PC-9 (cell line): Measurements from ENCODE around the gene GLP1R.

Experiments used
- EZH2 ChIP-seq: fragments of 200-600 bp; sonication (generic); IDR thresholded peaks from 2 replicates; pipeline ENCODE4 v1.8.0; 2017; ENCODE audit warnings: antibody characterized with exemption, low read depth
- TF ChIP-seq, protein P1 (sequence below): fragments of 200-600 bp; sonication (generic); conservative IDR thresholded peaks from 2 replicates; pipeline ENCODE4 v1.6.1; 2017; ENCODE audit warnings: mixed run types, antibody characterized with exemption, mild to moderate bottlenecking, moderate library complexity

DNA sequence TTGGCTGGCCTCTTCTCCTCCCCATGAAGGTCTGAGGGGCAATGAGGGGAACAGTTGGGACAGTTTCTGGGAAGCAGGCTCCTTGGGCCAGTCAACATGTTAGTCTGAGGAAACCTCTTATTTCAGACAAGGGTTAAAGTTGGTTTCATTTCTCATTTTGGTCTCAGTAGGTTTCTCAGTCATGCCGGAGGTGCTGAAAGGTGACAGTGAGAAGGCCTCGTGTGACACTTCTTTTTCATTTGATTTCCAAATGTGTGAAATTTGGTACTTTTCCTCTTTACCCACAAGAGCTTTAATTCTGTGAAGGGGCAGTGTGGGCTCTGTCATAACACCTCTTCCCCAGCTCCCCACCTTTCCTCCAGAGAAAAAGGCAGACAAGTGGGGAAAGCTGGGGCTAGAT is 7.5 kb upstream of the GLP1R start:
- TF ChIP-seq, protein P1, sequence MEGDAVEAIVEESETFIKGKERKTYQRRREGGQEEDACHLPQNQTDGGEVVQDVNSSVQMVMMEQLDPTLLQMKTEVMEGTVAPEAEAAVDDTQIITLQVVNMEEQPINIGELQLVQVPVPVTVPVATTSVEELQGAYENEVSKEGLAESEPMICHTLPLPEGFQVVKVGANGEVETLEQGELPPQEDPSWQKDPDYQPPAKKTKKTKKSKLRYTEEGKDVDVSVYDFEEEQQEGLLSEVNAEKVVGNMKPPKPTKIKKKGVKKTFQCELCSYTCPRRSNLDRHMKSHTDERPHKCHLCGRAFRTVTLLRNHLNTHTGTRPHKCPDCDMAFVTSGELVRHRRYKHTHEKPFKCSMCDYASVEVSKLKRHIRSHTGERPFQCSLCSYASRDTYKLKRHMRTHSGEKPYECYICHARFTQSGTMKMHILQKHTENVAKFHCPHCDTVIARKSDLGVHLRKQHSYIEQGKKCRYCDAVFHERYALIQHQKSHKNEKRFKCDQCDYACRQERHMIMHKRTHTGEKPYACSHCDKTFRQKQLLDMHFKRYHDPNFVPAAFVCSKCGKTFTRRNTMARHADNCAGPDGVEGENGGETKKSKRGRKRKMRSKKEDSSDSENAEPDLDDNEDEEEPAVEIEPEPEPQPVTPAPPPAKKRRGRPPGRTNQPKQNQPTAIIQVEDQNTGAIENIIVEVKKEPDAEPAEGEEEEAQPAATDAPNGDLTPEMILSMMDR = no peak
- no peak for TF ChIP-seq EZH2
